Kidney glomerular epithelial cell (primary cell): ENCODE results near the gene AQP7.
"Not testable (repeated sequence)": the region's sequence is repeated elsewhere in the genome, so short reads cannot be mapped to it uniquely, and the experiment has no call there.

Source experiments
- DNase-seq: peaks from one replicate; lab custom pipeline; 2025; lab: John Stamatoyannopoulos, UW

Gene AQP7

GRCh38 chr9:33374634-33375237, 27.6 kb downstream of the AQP7 start:
- peak; percentile 49 for DNase-seq

- DNase-seq, result no peak
These were observed 28.2 kb downstream of the AQP7 start for GRCh38 chr9:33374190-33374589.

DNA sequence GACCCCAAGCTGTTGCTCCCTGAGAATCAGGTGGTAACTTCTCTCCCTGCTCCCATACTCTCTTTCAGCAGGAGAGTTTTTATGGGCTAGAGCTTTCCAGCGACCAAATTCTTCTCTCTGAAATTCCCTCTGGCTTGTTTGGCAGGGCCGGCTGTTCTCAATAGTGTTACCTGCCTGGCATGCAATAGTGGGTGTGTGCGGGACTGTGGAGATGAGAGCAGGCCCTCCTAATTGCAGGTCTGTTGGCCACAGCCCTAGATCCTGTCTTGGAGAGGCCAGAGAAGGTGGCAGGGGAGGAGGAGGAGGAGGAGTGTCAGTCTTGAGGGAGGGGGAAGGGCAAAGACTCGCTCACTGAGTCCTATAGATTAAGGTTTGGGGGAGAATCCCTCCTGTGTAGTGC, 29.5 kb downstream of the AQP7 start:
- no peak for DNase-seq

DNA sequence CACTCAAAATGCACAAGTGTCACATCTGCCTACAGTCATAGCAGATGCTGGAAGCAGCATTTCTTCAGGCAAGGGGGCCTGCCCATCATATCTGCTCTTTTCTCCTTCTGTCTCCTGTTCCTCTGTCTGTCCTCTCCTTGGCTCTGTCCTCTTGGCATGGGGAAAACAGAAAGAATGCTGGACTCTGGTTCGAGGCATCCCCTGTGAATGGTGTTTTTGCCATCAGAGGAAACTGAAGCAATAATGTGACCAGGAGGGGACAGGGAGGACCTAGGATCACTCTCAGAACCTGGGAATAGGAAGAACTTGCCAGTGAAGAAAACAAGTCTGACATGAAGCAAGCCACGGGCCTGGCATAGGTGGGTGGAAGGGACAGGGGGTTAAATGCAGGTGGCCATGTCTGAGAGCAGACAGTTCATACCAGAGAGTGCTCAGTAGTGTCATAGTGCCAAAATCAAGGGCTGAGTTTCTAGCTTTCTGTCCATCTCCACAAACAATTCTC, 35.3 kb downstream of the AQP7 start:
- no peak for DNase-seq

DNA sequence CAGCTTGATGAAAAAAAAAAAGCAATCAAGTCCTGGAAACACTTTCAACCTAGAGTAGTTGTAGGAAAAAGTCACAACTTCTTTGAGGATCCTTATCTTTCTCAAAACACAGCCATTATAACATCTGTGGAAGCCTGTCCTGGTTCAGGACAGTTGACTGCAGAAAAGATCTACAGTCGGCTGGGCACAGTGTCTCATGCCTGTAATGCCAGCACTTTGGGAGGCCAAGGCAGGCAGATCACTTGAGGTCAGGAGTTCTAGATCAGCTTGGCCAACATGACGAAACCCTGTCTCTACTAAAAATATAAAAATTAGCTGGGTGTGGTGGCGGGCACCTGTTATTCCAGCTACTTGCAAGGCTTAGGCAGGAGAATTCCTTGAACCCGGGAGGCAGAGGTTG, 37.6 kb downstream of the AQP7 start:
- not testable (repeated sequence) for DNase-seq

DNA sequence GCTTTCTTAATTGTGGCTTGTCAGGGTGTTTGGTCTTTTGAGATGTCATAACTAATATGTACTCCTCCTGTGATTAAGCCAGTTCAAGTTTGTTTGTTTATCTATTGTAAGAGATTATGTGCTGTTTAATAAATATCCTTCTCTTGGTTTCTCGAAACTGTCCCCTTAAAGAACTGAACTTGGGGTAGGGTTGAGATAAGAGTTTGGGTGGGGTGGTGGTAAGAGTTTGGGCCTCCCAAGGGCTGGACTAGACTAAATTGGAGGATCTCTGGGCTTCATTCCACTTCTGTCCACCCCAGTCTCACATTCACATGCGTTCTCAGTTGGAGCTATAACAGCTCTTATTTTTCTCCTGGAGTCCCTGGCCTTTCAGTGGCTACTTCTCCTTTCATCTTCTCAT, 38.2 kb downstream of the AQP7 start:
- DNase-seq, result no peak

- DNase-seq, result not testable (repeated sequence)
These were observed 43.7 kb downstream of the AQP7 start for GRCh38 chr9:33358641-33359040.

DNA sequence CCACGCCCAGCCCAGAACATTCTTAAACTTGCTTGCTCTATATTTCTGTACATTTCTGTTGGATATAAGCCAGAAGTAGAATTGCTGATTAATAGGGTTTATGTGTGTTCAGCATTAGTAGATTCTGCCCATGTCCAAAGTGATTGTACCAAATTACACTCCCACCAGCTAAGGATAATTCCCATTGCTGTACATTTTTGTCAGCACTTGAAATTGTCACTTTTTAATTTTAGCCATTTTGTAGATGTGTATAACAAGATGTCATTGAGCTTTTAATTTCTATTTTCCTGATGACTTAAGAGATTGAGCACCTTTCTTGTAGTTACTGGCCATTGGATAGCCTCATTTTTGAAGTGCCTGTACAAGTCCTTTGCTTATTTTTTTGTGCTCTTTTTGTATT, 46.4 kb downstream of the AQP7 start:
- DNase-seq, result no peak

GRCh38 chr9:33354651-33355211, 47.6 kb downstream of the AQP7 start:
- DNase-seq, result no peak

DNA sequence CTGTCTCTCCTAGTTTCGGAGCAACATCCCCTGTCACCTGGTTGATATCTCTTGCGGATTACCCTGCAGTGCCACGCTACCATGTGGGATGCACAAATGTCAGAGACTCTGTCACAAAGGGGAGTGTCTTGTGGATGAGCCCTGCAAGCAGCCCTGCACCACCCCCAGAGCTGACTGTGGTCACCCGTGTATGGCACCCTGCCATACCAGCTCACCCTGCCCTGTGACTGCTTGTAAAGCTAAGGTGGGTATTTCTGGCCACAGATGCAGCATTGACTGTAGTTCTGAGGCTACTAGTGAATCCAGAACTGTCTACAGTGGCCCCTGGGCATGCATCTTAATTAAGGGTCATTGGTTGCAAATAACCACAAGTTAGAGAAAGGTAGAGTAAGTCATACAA, 50.8 kb downstream of the AQP7 start:
- no peak for DNase-seq

- peak; percentile 49 for DNase-seq
These were observed 52.1 kb downstream of the AQP7 start for GRCh38 chr9:33350310-33350709.

DNA sequence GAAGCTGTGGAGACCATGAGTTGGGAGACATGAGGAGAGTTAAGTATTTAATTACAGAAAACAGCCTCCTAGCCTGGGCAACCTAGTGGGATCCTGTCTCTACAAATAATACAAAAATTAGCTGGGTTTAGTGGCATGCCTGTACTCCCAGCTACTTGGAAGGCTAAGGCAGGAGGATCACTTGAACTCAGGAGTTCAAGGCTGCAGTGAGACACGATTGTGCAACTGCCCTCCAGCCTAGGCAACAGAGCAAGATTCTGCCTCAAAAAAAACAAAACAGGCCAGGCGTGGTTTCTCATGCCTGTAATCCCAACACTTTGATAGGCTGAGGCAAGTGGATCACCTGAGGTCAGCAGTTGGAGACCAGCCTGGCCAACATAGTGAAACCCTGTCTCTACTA, 52.6 kb downstream of the AQP7 start:
- DNase-seq, result no peak

- no peak for DNase-seq
These were observed 53.4 kb downstream of the AQP7 start for GRCh38 chr9:33348998-33349397.

DNA sequence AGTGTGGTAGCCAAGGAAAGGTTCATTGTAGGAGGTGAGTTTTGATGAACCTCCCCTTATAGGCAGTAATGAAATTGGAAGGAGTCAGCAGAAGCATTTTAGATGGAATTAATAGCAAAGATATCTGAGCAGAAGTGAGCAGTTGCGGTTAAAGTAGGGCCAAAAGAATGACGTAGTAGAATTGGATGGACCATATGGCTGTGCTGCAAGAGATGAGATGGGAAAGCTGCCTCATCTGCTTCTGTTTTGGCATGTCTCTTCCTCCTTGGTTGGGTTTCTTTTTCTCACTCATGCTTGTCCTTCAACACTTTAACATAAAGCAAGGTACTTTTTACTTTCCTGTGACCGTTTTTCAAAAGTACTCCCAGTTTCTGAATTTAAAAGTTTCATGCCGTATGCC, 55.8 kb downstream of the AQP7 start:
- DNase-seq, result no peak

GRCh38 chr9:33344145-33344544, 58.2 kb downstream of the AQP7 start:
- DNase-seq, result no peak

- no peak for DNase-seq
These were observed 61.2 kb downstream of the AQP7 start for GRCh38 chr9:33341182-33341581.

DNA sequence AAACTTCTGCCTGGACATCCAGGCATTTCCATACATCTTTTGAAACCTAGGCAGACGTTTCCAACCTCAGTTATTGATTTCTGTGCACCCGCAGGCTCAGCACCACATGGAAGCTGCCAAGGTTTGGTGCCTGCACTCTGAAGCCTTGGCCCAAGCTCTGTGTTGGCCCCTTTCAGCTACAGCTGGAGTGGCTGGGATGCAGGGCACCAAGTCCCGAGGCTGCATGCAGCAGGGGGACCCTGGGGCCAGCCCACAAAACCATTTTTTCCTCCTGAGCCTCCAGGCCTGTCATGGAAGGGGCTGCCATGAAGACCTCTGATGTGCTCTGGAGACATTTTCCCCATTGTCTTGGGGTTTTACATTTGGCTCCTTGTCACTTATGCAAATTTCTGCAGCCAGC, 62.2 kb downstream of the AQP7 start:
- DNase-seq, result no peak
